GM19240 (cell line): ENCODE data around the gene PES1.
"Not testable (repeated sequence)": the region's sequence is repeated elsewhere in the genome, so short reads cannot be mapped to it uniquely, and the experiment has no call there.

Experiments
- DNase-seq: peaks from one replicate; pipeline ENCODE4 v3.0.0; 2011; ENCODE audit warnings: low spot score; ENCODE audit not compliant: insufficient read length

The PES1 gene

GRCh38 chr22:30575859-30576258 is 15.9 kb downstream of the PES1 start:
- no peak for DNase-seq

DNA sequence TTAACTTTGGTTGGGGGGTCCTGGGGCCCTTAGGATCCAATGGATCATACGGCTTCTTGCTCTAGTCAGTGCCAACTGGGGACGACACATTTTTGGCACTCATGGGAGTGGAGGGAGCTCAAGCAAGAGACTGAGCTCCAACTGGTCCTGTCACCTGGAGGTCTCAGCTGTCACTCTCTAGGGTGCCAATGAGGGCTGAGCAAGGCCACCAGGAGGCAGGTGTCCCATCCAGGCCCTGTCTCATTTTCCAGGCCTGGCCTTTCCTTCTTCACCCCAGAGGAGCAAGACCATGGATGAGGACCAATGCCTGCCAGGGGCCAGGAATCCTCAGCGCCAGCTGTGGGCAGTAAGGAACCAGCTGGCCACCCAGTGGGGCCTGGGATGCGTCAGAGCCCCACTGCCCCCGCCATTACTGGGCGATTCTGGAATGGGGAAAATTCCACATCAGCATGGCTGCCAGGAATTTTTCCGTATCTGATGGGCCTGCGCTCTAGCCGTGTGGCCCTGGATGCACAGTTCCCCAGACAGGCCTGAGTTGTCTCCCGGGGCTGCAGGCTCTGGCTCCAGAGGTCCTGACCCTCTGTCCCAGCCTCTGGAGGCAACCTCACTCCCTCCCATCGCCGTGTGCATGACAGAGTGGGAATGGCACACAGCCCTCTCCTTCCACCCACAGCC is 16.6 kb downstream of the PES1 start:
- DNase-seq, result no peak

DNA sequence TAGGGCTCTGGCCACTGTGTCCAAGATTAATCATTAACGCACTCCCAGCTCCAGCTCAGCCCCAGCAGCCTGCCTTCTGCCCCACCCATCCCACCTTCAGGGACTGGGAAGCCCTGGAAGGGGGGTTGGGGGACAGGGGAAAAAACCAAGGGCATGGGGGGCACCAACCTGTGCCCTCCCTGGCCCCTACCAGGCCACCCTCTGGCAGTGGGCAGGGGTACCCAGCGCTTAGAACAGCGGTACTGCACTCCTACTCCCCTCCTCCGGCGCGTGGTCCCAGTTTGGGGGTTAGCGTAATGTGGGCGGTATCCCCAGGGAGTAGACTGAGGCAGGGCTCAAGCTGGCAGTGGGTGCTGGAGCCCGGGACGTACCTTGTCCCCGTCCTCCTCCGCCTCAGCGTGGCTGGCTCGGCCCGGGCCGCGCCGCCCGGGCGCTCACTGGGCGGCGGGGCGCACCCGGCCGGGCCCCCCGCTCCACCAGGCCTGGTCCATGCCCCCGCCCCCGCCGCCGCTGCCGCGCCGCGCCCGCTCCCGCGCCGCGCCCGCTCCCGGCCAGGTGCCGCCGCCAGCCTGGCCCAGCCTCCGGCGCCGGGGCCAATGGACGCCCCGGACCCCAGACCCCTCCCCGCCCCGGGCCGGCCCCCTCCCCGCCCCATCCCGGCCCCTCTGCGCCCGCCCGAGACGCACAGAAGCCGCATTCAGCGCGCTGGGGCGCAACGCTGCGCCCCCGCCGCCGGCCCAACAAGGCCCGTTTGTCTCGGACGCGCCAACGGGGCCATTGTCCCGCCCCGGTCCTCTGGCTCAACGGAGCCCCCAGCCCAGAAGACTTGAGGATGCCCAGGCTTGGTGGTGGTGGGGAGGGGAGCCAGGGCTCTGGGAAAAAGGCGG is 17.4 kb downstream of the PES1 start, which contains the start of gene GAL3ST1:
TSS of gene GAL3ST1 (minus strand) at position 571 of the 887 bp plus-strand sequence. CDS start 17,273 bp downstream, outside the sequence.
- DNase-seq, result no peak

DNA sequence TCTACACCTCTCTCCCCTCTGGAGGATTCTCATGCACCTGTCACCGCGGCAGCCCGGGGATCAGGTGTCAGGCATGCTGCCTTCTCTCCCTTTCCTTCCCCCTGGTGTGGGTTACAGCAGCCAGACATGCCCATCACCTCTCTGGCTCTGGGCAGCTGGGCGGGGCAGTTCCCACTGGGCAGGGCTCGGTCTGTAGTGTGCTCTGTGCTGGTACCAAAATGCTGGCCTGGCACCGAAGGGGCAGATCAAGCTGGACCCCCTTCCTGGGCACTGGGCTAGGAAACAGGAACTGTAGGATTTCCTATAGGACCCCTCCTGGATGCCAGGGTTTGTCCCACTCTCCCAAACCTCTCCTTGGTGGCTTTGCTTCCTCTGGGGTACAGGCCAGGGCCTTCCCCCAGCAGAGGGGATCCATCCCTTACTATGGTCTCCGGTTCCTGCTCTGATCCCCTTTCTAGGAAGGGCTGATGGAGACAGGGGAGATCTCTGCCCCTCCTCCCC is 18.1 kb downstream of the PES1 start:
- no peak for DNase-seq

DNA sequence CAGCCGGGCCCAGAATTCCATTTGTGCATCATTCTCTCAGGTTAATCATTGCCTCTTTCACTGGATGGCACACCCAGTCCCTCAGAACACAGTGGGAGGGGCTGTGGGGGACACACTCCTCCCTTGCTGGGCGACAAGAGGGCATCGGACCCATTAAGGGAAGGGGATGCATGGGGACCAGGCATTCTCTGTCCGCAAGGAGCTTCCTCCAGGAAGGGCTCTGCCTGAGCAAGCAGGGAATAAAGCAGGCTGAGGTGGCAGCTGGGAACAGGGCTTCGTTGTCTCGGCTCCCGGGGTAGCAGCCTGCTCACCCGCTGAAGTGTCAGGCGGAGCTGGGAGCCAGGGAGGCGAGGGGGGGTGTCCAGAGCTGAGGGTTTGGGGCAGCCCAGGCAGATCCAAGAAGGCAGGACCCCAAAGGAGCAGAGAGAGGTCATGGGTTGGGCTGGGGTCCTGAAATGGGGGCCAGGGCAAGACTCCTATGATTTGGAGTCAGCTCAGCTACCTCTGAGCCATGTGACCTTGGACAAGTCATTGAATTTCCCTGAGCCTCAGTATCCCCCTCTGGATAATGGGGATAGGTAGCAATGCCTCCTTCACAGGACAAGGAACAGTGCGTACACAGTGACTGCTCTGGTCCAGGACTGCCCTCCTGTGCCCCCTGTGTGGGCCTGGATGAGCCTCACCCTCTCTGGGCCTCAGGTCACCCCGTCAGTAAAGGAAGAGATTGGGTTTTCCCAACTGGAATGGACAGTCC is 18.7 kb downstream of the PES1 start:
- no peak for DNase-seq

DNA sequence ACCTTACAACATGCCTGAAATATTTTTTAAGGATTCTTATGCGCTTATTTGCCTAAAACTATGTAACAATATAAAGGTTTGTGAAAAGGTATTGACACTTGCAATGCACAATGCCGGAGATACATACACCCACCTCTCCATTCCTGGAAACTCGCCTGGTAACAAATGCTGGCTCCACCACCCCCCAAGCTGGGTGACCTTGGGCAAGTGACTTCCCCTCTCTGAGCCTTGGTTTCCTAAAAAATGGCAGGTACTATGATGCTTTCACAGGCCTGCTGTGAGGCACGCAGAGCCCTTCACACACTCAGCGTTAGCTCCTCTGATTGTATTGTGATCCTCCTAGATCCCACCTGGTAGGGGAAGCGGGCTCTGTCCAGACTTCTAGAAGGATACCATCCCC is 19.5 kb downstream of the PES1 start:
- DNase-seq, result no peak

DNA sequence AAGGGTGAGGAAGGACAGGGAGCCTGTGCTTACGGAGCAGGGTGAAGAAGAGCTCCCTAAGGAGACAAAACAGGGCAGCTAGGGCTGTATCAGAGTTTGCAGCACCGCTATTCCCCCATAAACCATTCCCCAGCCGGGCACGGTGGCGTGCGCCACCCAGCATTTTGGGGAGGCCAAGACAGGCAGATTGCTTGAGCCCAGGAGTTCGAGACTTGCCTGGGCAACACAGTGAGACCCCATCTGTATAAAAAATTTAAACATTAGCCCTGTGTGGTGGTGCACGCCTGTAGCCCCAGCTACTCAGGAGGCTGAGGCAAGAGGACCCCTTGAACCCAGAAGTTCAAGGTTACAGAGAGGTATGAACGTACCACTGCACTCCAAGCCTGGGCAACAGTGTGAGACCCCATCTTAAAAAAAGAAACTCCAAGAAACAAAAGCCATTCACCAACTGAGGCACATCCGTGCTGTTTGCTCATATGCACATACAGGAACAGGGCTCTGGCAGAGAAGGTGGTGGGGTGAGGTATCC is 22.0 kb downstream of the PES1 start:
- DNase-seq, result no peak

- DNase-seq, result no peak
Measured at GRCh38 chr22:30568137-30568805, 23.4 kb downstream of the PES1 start.

GRCh38 chr22:30567277-30567676 is 24.4 kb downstream of the PES1 start:
- not testable (repeated sequence) for DNase-seq

DNA sequence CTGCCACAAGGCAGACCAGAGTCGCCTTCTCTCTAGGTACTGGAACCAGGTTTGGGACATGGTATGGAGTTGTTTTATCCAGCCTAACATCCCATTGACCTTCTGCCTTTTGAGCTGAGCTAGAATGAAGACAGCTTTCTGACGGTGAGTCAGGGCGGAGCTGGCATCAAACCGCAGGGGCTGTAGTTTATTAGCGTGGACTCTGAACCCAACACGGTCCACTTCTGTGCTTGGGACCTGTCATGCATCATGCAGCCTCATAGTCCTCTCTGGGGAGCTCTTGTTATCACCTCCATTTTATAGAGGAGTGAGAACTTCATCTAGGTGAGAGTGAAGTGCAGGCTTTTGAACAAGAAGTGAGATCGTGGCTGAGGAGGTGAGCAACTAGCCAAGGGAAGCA is 25.6 kb downstream of the PES1 start:
- no peak for DNase-seq

- DNase-seq, result no peak
Measured at GRCh38 chr22:30565341-30565740, 26.4 kb downstream of the PES1 start.

DNA sequence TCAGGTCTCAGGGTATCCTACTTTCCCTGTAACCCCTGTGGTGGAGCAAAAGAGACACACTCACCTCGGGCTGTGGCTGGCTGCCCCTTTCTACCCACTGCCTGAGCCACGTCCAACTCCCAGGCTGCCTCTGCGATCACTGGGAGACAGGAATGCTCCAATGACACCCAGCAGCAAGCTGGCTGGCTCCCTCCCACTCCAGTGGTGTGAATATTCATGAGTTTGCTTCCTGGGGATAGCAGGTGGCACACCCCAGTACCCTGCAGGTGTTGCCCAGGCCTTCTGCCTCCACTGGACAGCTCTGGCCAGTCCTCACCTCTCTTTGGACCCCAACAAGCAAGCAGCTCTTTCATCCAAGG is 27.0 kb downstream of the PES1 start:
- DNase-seq, result no peak

GRCh38 chr22:30564045-30564760 is 27.5 kb downstream of the PES1 start:
- no peak for DNase-seq

- DNase-seq, result no peak
Measured at GRCh38 chr22:30562366-30562765, 29.3 kb downstream of the PES1 start.

DNA sequence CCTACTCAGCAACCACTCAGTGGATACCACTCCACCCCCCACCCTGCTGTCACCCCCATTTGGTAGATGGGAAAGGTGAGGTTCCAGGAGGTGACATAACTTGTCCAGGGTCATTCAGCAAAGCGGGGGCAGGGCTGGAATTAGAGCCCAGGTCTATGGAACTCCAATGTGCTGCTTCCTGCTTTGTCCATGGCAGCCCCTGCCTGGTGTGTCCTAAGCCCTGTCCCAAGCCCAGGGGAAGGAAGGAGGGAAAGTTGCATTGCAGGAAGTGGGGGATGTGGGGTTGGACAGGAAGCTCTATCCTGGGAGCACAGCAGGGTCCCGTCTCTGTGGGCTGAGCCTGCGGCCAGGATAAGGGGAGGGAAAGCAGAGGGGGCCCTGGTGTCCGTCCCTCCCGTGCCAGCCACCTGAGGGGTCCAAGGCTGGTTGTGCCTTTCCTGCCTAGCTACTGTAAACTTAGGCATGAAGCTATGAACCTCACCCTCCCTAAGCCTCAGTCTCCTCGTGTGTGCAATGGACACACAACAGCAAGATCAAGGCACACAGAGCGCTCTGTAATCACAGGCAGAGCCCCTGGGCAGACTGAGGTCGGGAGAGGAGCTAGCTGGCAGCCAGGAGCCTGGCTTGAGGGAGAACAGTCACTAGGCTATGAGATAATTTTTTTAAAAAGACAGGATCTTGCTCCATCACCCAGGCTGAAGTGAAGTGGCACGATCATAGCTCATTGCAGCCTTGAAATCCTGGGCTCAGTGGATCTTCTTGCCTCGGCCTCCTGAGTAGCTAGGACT is 30.1 kb downstream of the PES1 start:
- no peak for DNase-seq

GRCh38 chr22:30560643-30561202 is 31.0 kb downstream of the PES1 start:
- not testable (repeated sequence) for DNase-seq

DNA sequence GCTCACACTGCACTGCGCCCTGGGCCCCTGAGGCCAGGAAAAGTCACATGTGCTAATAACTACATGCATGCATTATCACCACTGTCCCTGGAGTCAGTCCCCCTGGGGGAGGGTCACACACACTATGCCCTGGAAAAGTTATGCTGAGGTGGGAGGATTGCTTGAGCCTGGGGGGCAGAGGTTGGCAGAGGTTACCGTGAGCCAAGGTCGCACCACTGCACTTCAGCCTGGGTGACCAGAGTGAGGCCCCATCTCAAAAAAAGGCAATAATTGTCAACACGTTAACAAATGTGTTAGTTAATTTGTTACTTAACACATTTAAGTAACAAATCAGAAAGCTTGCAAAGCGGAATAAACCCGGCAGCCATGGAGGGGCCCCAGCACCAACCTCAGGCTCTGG is 31.8 kb downstream of the PES1 start:
- no peak for DNase-seq

GRCh38 chr22:30557243-30557642 is 34.5 kb downstream of the PES1 start:
- DNase-seq, result no peak

- DNase-seq, result no peak
Measured at GRCh38 chr22:30556388-30556787, 35.3 kb downstream of the PES1 start.
